Heart left ventricle (tissue), 13 donors: Measurements from ENCODE around the gene DNALI1.
"Not testable (repeated sequence)": the region's sequence is repeated elsewhere in the genome, so short reads cannot be mapped to it uniquely, and the experiment has no call there.

Experiments
- POLR2A ChIP-seq, 2 donors: fragments of 450-650 bp; IDR thresholded peaks; one replicate each; pipeline ENCODE4 v1.6.1; 2017; ENCODE audit warnings: antibody characterized with exemption in 2 of 2, mild to moderate bottlenecking in 2 of 2, moderate library complexity in 2 of 2
- TF ChIP-seq, protein P1 (sequence below), 12 donors: fragments of 200-600 bp; sonication (generic) in 4 of 12; IDR thresholded peaks; one replicate each; pipeline versions ENCODE4 v1.5.0 to v1.8.0; 2018 to 2022; ENCODE audit warnings: antibody characterized with exemption in 12 of 12, mild to moderate bottlenecking in 5 of 12
- donor health status: ischemic (EF 13 %, LVEDD 7.1; RV severe dilation, severe dysfunction).
- donor health status: DM: no; HTN: yes; CAD: no.
- donor health status: DM: no; HTN: no; CAD: no.
- donor health status: ischemic (EF 25% LVEDD 6.9; RV normal size, moderate dysfunction).
- donor health status: ischemic (EF 25% LVEDD 5.7; RV mildly dilated, moderate dysfunction).
- donor health status: ischemic (EF 35%, LVEDD 5.7; RV mildly dilated, moderate dysfunction).
- donor health status: nonischemic (EF 11% LVEDD 7.7; RV severe dilation, severe dysfunction).
- donor health status: DM: yes; HTN: yes; CAD: no.
- donor health status: PGD.
- donor health status: ischemic (EF 29% LVEDD 5.4; RV normal size, mild dysfunction).
- donor health status: nonischemic (EF 23%, LVEDD 6.1; RV moderate dilation, normal function).

GRCh38 chr1:37559957-37560379 lies 3.2 kb downstream of the DNALI1 start:
- not testable (repeated sequence) for TF ChIP-seq POLR2A (IDR thresholded peaks at IDR 0.05)
- TF ChIP-seq, protein P1, sequence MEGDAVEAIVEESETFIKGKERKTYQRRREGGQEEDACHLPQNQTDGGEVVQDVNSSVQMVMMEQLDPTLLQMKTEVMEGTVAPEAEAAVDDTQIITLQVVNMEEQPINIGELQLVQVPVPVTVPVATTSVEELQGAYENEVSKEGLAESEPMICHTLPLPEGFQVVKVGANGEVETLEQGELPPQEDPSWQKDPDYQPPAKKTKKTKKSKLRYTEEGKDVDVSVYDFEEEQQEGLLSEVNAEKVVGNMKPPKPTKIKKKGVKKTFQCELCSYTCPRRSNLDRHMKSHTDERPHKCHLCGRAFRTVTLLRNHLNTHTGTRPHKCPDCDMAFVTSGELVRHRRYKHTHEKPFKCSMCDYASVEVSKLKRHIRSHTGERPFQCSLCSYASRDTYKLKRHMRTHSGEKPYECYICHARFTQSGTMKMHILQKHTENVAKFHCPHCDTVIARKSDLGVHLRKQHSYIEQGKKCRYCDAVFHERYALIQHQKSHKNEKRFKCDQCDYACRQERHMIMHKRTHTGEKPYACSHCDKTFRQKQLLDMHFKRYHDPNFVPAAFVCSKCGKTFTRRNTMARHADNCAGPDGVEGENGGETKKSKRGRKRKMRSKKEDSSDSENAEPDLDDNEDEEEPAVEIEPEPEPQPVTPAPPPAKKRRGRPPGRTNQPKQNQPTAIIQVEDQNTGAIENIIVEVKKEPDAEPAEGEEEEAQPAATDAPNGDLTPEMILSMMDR (IDR thresholded peaks at IDR 0.05) = not testable (repeated sequence)
